Mesodermal cell (in vitro differentiated cells): ENCODE measurements around the gene KRT77.

Experiments
- H3K27ac ChIP-seq: 2 replicates; pipeline ENCODE4 v1.7.0; 2013; ENCODE audit warnings: mild to moderate bottlenecking, low read depth, low read length, moderate library complexity; ENCODE audit not compliant: severe bottlenecking
- H3K36me3 ChIP-seq: 2 replicates; pipeline ENCODE4 v1.7.1; 2013; ENCODE audit warnings: mild to moderate bottlenecking, low read length, moderate library complexity; ENCODE audit not compliant: control insufficient read depth, insufficient read depth
- H3K4me1 ChIP-seq: one replicate; pipeline ENCODE4 v1.7.1; 2013; ENCODE audit warnings: mild to moderate bottlenecking, low read length; ENCODE audit not compliant: insufficient read depth, control insufficient read depth, poor library complexity, severe bottlenecking
- H3K4me3 ChIP-seq: 2 replicates; pipeline ENCODE4 v1.7.0; 2013; ENCODE audit warnings: low read length, control low read depth, mild to moderate bottlenecking; ENCODE audit not compliant: insufficient read depth, poor library complexity, severe bottlenecking; ENCODE audit errors: extremely low read depth
- H3K9me3 ChIP-seq: 2 replicates; pipeline ENCODE4 v1.7.1; 2013; ENCODE audit warnings: mild to moderate bottlenecking, low read length, moderate library complexity; ENCODE audit not compliant: control insufficient read depth
- WGBS, 2 experiments: methylation state at CpG; one replicate each; pipeline ENCODE4 v1.1.5; 2013; ENCODE audit warnings: missing lambda C conversion rate in 2 of 2; ENCODE audit not compliant: insufficient coverage in 2 of 2; 5-methylcytosine and 5-hydroxymethylcytosine counted together

The KRT77 gene

GRCh38 chr12:52686063-52686462 lies 17.3 kb downstream of the KRT77 start:
- 89 to 100% methylated on average over 1 of the region's 3 CpGs for WGBS, 2 experiments
- no peak overlapping the region for H3K4me3 ChIP-seq

GRCh38 chr12:52685406-52685890 lies 17.9 kb downstream of the KRT77 start:
- WGBS, 2 experiments, result 82 to 85% methylated on average over 5 of the region's 6 CpGs
- H3K9me3 ChIP-seq, result no peaks in the 10 kb centered on the region
- H3K4me1 ChIP-seq, result no peaks in the 10 kb centered on the region
- H3K4me3 ChIP-seq, result no peak overlapping the region
- H3K27ac ChIP-seq, result no peak overlapping the region
- no peaks in the 10 kb centered on the region for H3K36me3 ChIP-seq

More at GRCh38 chr12:52686063-52686462, 17.3 kb downstream of the KRT77 start:
- no peaks in the 10 kb centered on the region for H3K9me3 ChIP-seq
- no peaks in the 10 kb centered on the region for H3K4me1 ChIP-seq
- no peak overlapping the region for H3K27ac ChIP-seq
- no peaks in the 10 kb centered on the region for H3K36me3 ChIP-seq

GRCh38 chr12:52684431-52684830 lies 18.9 kb downstream of the KRT77 start:
- no peaks in the 10 kb centered on the region for H3K9me3 ChIP-seq
- H3K4me1 ChIP-seq, result no peaks in the 10 kb centered on the region
- WGBS, 2 experiments, result 81 to 95% methylated on average over 2 of the region's 2 CpGs
- no peak overlapping the region for H3K4me3 ChIP-seq
- no peaks in the 10 kb centered on the region for H3K36me3 ChIP-seq
- no peak overlapping the region for H3K27ac ChIP-seq

GRCh38 chr12:52683575-52684300 lies 19.6 kb downstream of the KRT77 start:
- WGBS, 2 experiments, result 82 to 92% methylated on average over 7 to 12 of the region's 12 CpGs
- H3K9me3 ChIP-seq, result no peaks in the 10 kb centered on the region
- no peaks in the 10 kb centered on the region for H3K4me1 ChIP-seq
- no peak overlapping the region for H3K27ac ChIP-seq
- no peak overlapping the region for H3K4me3 ChIP-seq
- H3K36me3 ChIP-seq, result no peaks in the 10 kb centered on the region

- WGBS, 2 experiments, result 87 to 92% methylated on average over 2 of the region's 4 CpGs
- H3K27ac ChIP-seq, result no peak overlapping the region
- no peaks in the 10 kb centered on the region for H3K36me3 ChIP-seq
- H3K4me3 ChIP-seq, result no peak overlapping the region
- H3K9me3 ChIP-seq, result no peaks in the 10 kb centered on the region
- H3K4me1 ChIP-seq, result no peaks in the 10 kb centered on the region
Measured at GRCh38 chr12:52682938-52683574, 20.3 kb downstream of the KRT77 start.

- Histone ChIP-seq H3K27ac (no peak overlapping the region), H3K9me3 (no peaks in the 10 kb centered on the region), H3K4me3 (no peak overlapping the region), H3K36me3 (no peaks in the 10 kb centered on the region), H3K4me1 (no peaks in the 10 kb centered on the region)
- WGBS, 2 experiments, result 88% methylated on average over 1 of the region's 2 CpGs; no CpG with 5 or more reads in 1 of the 2 experiments
Measured at GRCh38 chr12:52682381-52682660, 21.0 kb downstream of the KRT77 start.

- H3K4me1 ChIP-seq, result no peaks in the 10 kb centered on the region
- WGBS, 2 experiments, result 84 to 96% methylated on average over 8 to 11 of the region's 12 CpGs
- no peak overlapping the region for H3K4me3 ChIP-seq
- H3K27ac ChIP-seq, result no peak overlapping the region
- H3K9me3 ChIP-seq, result no peaks in the 10 kb centered on the region
- no peaks in the 10 kb centered on the region for H3K36me3 ChIP-seq
Measured at GRCh38 chr12:52681526-52682380, 21.6 kb downstream of the KRT77 start.

- H3K4me1 ChIP-seq, result no peaks in the 10 kb centered on the region
- no peak within 1 kb of the TSS for H3K4me3 ChIP-seq
- no peaks in the 10 kb centered on the region for H3K9me3 ChIP-seq
- 80% methylated on average over 1 of the region's 3 CpGs; no CpG with 5 or more reads in 1 of the 2 experiments for WGBS, 2 experiments
- H3K27ac ChIP-seq, result no peak within 1 kb of the TSS
- H3K36me3 ChIP-seq, result no peaks in the 10 kb centered on the region
Measured at GRCh38 chr12:52680363-52680762, 23.0 kb downstream of the KRT77 start, which contains the start of gene KRT1. KRT1 (minus strand) TSS chr12:52680407; CDS start chr12:52680348, 59 bp downstream.

- H3K36me3 ChIP-seq, result no peaks in the 10 kb centered on the region
- H3K9me3 ChIP-seq, result no peaks in the 10 kb centered on the region
- WGBS, 2 experiments, result 58 to 80% methylated on average over 1 to 2 of the region's 5 CpGs
- no peak overlapping the region for H3K27ac ChIP-seq
- H3K4me3 ChIP-seq, result no peak overlapping the region
- no peaks in the 10 kb centered on the region for H3K4me1 ChIP-seq
Measured at GRCh38 chr12:52679875-52680274, 23.4 kb downstream of the KRT77 start.

GRCh38 chr12:52677671-52678070 lies 25.7 kb downstream of the KRT77 start:
- Histone ChIP-seq H3K27ac (no peak overlapping the region), H3K36me3 (no peaks in the 10 kb centered on the region), H3K4me1 (peaks cover 8% of the 10 kb centered on the region), H3K9me3 (no peaks in the 10 kb centered on the region), H3K4me3 (no peak overlapping the region)
- WGBS, 2 experiments, result no CpG with 5 or more reads among the region's 1 CpG
